ENCODE data around the gene NKAP. TPM values are rescaled to one million over a fixed set of nuclear protein-coding genes. Genes with fewer than 3 reads are reported as not detected.

NKAP gene
- total RNA-seq, 1 donor from 2014 or later: 9.3 TPM

- no peak overlapping the region for H3K4me3 Mint-ChIP-seq
- H3K36me3 Mint-ChIP-seq: peaks cover 7% of the 10 kb centered on the region
- H3K27me3 Mint-ChIP-seq (ENCODE audit: low read depth): no peaks in the 10 kb centered on the region
- no peak overlapping the region for H3K27ac Mint-ChIP-seq
- no peaks in the 10 kb centered on the region for H3K4me1 Mint-ChIP-seq
- DNase-seq (ENCODE audit: low spot score in 2 of 2, unreplicated experiment in 2 of 2): no peak
- H3K9me3 Mint-ChIP-seq: peaks cover 18% of the 10 kb centered on the region
- TF ChIP-seq, protein P1, sequence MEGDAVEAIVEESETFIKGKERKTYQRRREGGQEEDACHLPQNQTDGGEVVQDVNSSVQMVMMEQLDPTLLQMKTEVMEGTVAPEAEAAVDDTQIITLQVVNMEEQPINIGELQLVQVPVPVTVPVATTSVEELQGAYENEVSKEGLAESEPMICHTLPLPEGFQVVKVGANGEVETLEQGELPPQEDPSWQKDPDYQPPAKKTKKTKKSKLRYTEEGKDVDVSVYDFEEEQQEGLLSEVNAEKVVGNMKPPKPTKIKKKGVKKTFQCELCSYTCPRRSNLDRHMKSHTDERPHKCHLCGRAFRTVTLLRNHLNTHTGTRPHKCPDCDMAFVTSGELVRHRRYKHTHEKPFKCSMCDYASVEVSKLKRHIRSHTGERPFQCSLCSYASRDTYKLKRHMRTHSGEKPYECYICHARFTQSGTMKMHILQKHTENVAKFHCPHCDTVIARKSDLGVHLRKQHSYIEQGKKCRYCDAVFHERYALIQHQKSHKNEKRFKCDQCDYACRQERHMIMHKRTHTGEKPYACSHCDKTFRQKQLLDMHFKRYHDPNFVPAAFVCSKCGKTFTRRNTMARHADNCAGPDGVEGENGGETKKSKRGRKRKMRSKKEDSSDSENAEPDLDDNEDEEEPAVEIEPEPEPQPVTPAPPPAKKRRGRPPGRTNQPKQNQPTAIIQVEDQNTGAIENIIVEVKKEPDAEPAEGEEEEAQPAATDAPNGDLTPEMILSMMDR (IDR thresholded peaks at IDR 0.05; ENCODE audit: unreplicated experiment): no peak
Observed at GRCh38 chrX:119919835-119920585, 23.5 kb downstream of the NKAP start.

- H3K27me3 Mint-ChIP-seq (ENCODE audit: low read depth): no peaks in the 10 kb centered on the region
- no peaks in the 10 kb centered on the region for H3K4me1 Mint-ChIP-seq
Observed at GRCh38 chrX:119917877-119918276, 25.7 kb downstream of the NKAP start.

DNA sequence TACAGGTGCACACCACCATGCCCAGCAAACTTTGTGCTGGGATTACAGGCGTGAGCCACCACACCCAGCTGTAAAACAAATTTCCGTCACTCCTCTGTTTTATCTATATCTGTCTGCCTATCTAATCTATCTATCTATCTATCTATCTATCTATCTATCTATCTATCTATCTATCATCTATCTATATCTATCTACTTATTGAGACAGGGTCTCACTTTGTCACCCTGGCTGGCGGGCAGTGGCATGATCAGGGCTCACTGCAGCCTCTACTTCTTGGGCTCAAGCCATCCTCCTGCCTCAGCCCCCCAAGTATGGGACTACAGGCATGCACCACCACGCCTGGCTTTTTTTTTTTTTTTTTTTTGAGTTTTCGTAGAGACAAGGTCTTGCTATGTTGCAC lies 27.2 kb downstream of the NKAP start:
- Mint-ChIP-seq H3K9me3 (peaks cover 19% of the 10 kb centered on the region), H3K36me3 (no peaks in the 10 kb centered on the region), H3K27ac (no peak overlapping the region), H3K4me3 (no peak overlapping the region), H3K27me3 (ENCODE audit: low read depth) (no peaks in the 10 kb centered on the region), H3K4me1 (no peaks in the 10 kb centered on the region)
- TF ChIP-seq, protein P1 (IDR thresholded peaks at IDR 0.05; ENCODE audit: unreplicated experiment): no peak
- no peak for DNase-seq (ENCODE audit: low spot score in 2 of 2, unreplicated experiment in 2 of 2)

More at GRCh38 chrX:119917877-119918276, 25.7 kb downstream of the NKAP start:
- DNase-seq (ENCODE audit: low spot score in 2 of 2, unreplicated experiment in 2 of 2): no peak
- H3K9me3 Mint-ChIP-seq: peaks cover 16% of the 10 kb centered on the region
- no peak overlapping the region for H3K4me3 Mint-ChIP-seq
- TF ChIP-seq, protein P1 (IDR thresholded peaks at IDR 0.05; ENCODE audit: unreplicated experiment): no peak
- no peak overlapping the region for H3K27ac Mint-ChIP-seq
- H3K36me3 Mint-ChIP-seq: no peaks in the 10 kb centered on the region

- no peaks in the 10 kb centered on the region for H3K27me3 Mint-ChIP-seq (ENCODE audit: low read depth)
- H3K27ac Mint-ChIP-seq: no peak overlapping the region
- no peaks in the 10 kb centered on the region for H3K36me3 Mint-ChIP-seq
- H3K4me1 Mint-ChIP-seq: peaks cover 2% of the 10 kb centered on the region
- H3K9me3 Mint-ChIP-seq: peaks cover 7% of the 10 kb centered on the region
- DNase-seq (ENCODE audit: low spot score in 2 of 2, unreplicated experiment in 2 of 2): no peak
- TF ChIP-seq, protein P1 (IDR thresholded peaks at IDR 0.05; ENCODE audit: unreplicated experiment): no peak
- no peak overlapping the region for H3K4me3 Mint-ChIP-seq
Observed at GRCh38 chrX:119900976-119901375, 42.6 kb downstream of the NKAP start.

- H3K4me3 Mint-ChIP-seq: no peak overlapping the region
- H3K27ac Mint-ChIP-seq: no peak overlapping the region
Observed at GRCh38 chrX:119899125-119899524, 44.4 kb downstream of the NKAP start.

More at GRCh38 chrX:119899125-119899524, 44.4 kb downstream of the NKAP start:
- no peak for DNase-seq (ENCODE audit: low spot score in 2 of 2, unreplicated experiment in 2 of 2)
- Mint-ChIP-seq H3K9me3 (peaks cover 7% of the 10 kb centered on the region), H3K4me1 (peaks cover 3% of the 10 kb centered on the region), H3K27me3 (ENCODE audit: low read depth) (no peaks in the 10 kb centered on the region), H3K36me3 (no peaks in the 10 kb centered on the region)
- TF ChIP-seq, protein P1 (IDR thresholded peaks at IDR 0.05; ENCODE audit: unreplicated experiment): no peak
